IMR-90 (cell line): ENCODE data around the gene RFTN1. TPM values are rescaled to one million over a fixed set of nuclear protein-coding genes. Genes with fewer than 3 reads are reported as not detected.

Source experiments
- ATAC-seq: fragments of 200-7000 bp; cut with Tn5 transposase; 2 replicates; pipeline ENCODE4 v1.9.1; 2020; ENCODE audit warnings: low read depth, mild to moderate bottlenecking, moderate library complexity
- BruUV-seq: library from RNA; stranded (reverse); fragments of 400-500 nt; replicated peaks from 2 replicates; lab custom pipeline; 2021; lab: Mats Ljungman, UMichigan
- CTCF ChIA-PET: fragments of 300-600 bp; formaldehyde crosslinking; extraction: SDS; loops from one replicate; lab custom pipeline; 2021; ENCODE audit warnings: antibody characterized with exemption; lab: Yijun Ruan, JAX
- POLR2A ChIA-PET: fragments of 300-600 bp; sonication (Branson Sonifier 250); formaldehyde crosslinking; loops from one replicate; lab custom pipeline; 2022; ENCODE audit warnings: antibody characterized with exemption; ENCODE audit not compliant: unreplicated experiment; lab: Charles Lee
- DNase-seq: peaks from one replicate; pipeline ENCODE4 v3.0.0; 2013
- H2AFZ ChIP-seq: replicated peaks from 2 replicates; pipeline ENCODE3; 2013; ENCODE audit warnings: low read length, mild to moderate bottlenecking; ENCODE audit not compliant: poor library complexity
- H2AK5ac ChIP-seq: 2 replicates; pipeline ENCODE4 v1.6.1; 2013; ENCODE audit warnings: low read depth, low read length, inconsistent platforms
- H2AK9ac ChIP-seq: replicated peaks from 2 replicates; pipeline ENCODE3; 2013; ENCODE audit warnings: mild to moderate bottlenecking, low read depth, low read length, moderate library complexity; ENCODE audit not compliant: poor library complexity
- H2BK120ac ChIP-seq: 2 replicates; pipeline ENCODE4 v1.6.1; 2013; ENCODE audit warnings: low read depth, low read length, inconsistent platforms
- H2BK15ac ChIP-seq: 3 replicates; pipeline ENCODE4 v1.6.1; 2013; ENCODE audit warnings: low read depth, low read length, inconsistent platforms
- H2BK20ac ChIP-seq: 2 replicates; pipeline ENCODE4 v1.6.1; 2013; ENCODE audit warnings: low read depth, mild to moderate bottlenecking, inconsistent platforms, low read length, moderate library complexity
- H2BK5ac ChIP-seq: 2 replicates; pipeline ENCODE4 v1.6.1; 2013; ENCODE audit warnings: mild to moderate bottlenecking, low read depth, low read length, inconsistent platforms; ENCODE audit not compliant: poor library complexity, severe bottlenecking
- H3K14ac ChIP-seq: replicated peaks from 2 replicates; pipeline ENCODE4 v1.6.1; 2013; ENCODE audit warnings: low read depth, low read length, inconsistent platforms
- H3K18ac ChIP-seq: 2 replicates; pipeline ENCODE4 v1.6.1; 2013; ENCODE audit warnings: low read depth, low read length, control low read depth
- H3K23ac ChIP-seq: 2 replicates; pipeline ENCODE4 v1.6.1; 2013; ENCODE audit warnings: low read depth, low read length, inconsistent platforms
- H3K27ac ChIP-seq: 2 replicates; pipeline ENCODE4 v1.5.1; 2013; ENCODE audit warnings: mild to moderate bottlenecking, control low read depth, low read length; ENCODE audit not compliant: insufficient read depth
- H3K27me3 ChIP-seq: 2 replicates; pipeline ENCODE4 v1.6.1; 2013; ENCODE audit warnings: low read length; ENCODE audit not compliant: control insufficient read depth, insufficient read depth
- H3K36me3 ChIP-seq: 2 replicates; pipeline ENCODE4 v1.6.1; 2013; ENCODE audit warnings: low read length, mixed read lengths; ENCODE audit not compliant: control insufficient read depth, insufficient read depth
- H3K4ac ChIP-seq: 2 replicates; pipeline ENCODE4 v1.6.1; 2013; ENCODE audit warnings: low read depth, low read length, inconsistent platforms
- H3K4me1 ChIP-seq: 2 replicates; pipeline ENCODE4 v1.6.1; 2013; ENCODE audit warnings: low read length, mixed read lengths; ENCODE audit not compliant: control insufficient read depth, insufficient read depth
- H3K4me2 ChIP-seq: 2 replicates; pipeline ENCODE4 v1.6.1; 2013; ENCODE audit warnings: low read depth, mild to moderate bottlenecking, control low read depth, low read length, moderate library complexity
- H3K4me3 ChIP-seq: 2 replicates; pipeline ENCODE4 v1.5.1; 2013; ENCODE audit warnings: low read depth, mild to moderate bottlenecking, control low read depth, low read length, moderate library complexity; ENCODE audit not compliant: insufficient read depth
- H3K56ac ChIP-seq: 2 replicates; pipeline ENCODE4 v1.6.1; 2013; ENCODE audit warnings: low read length, inconsistent platforms; ENCODE audit not compliant: insufficient read depth; ENCODE audit errors: extremely low read depth
- H3K79me1 ChIP-seq, 2 experiments: 2 replicates each; pipeline ENCODE4 v1.6.1; 2013; ENCODE audit warnings: low read length in 2 of 2, inconsistent platforms in 1 of 2, low read depth in 1 of 2
- H3K9ac ChIP-seq: 2 replicates; pipeline ENCODE4 v1.6.1; 2013; ENCODE audit warnings: low read depth, low read length, control low read depth
- H3K9me1 ChIP-seq: 2 replicates; pipeline ENCODE4 v1.6.1; 2013; ENCODE audit warnings: low read length, inconsistent platforms; ENCODE audit not compliant: insufficient read depth
- H3K9me3 ChIP-seq: 2 replicates; pipeline ENCODE4 v1.6.1; 2013; ENCODE audit warnings: low read length; ENCODE audit not compliant: control insufficient read depth, insufficient read depth
- H4K20me1 ChIP-seq: 2 replicates; pipeline ENCODE4 v1.6.1; 2013; ENCODE audit warnings: low read length, inconsistent platforms; ENCODE audit not compliant: insufficient read depth
- H4K5ac ChIP-seq: 2 replicates; pipeline ENCODE4 v1.6.1; 2013; ENCODE audit warnings: mild to moderate bottlenecking, low read depth, low read length, control low read depth
- H4K8ac ChIP-seq, 2 experiments: 2 replicates each; pipeline ENCODE4 v1.6.1; 2013; ENCODE audit warnings: low read depth in 2 of 2, low read length in 2 of 2, control low read depth in 1 of 2, inconsistent platforms in 1 of 2
- H4K91ac ChIP-seq: 2 replicates; pipeline ENCODE4 v1.6.1; 2013; ENCODE audit warnings: low read depth, low read length, inconsistent platforms; ENCODE audit not compliant: insufficient read depth
- BHLHE40 ChIP-seq: fragments of 150-350 bp; IDR thresholded peaks from 2 replicates; pipeline ENCODE4 v1.6.1; 2016; ENCODE audit warnings: mild to moderate bottlenecking, low read depth, low read length
- CEBPB ChIP-seq: IDR thresholded peaks from 2 replicates; pipeline ENCODE4 v1.6.1; 2012; ENCODE audit warnings: low read depth, low read length, improper control_type of control experiment
- CHD1 ChIP-seq: IDR thresholded peaks from 2 replicates; pipeline ENCODE4 v1.6.1; 2012; ENCODE audit warnings: low read depth, low read length, improper control_type of control experiment
- FOS ChIP-seq: fragments of 150-350 bp; IDR thresholded peaks from 2 replicates; pipeline ENCODE4 v1.6.1; 2016; ENCODE audit warnings: low read depth, low read length
- MAZ ChIP-seq: IDR thresholded peaks from 2 replicates; pipeline ENCODE4 v1.6.1; 2012; ENCODE audit warnings: low read depth, mild to moderate bottlenecking, low read length, improper control_type of control experiment, moderate library complexity, borderline replicate concordance
- MXI1 ChIP-seq: IDR thresholded peaks from 2 replicates; pipeline ENCODE4 v1.6.1; 2012; ENCODE audit warnings: low read depth, mild to moderate bottlenecking, low read length, moderate library complexity, borderline replicate concordance
- NFE2L2 ChIP-seq: fragments of 150-350 bp; IDR thresholded peaks from 2 replicates; pipeline ENCODE4 v1.6.1; 2016; ENCODE audit warnings: low read depth, mild to moderate bottlenecking, low read length
- POLR2A ChIP-seq: IDR thresholded peaks from 2 replicates; pipeline ENCODE4 v1.6.1; 2012; ENCODE audit warnings: mild to moderate bottlenecking, low read depth, low read length
- RCOR1 ChIP-seq: IDR thresholded peaks from 2 replicates; pipeline ENCODE4 v1.6.1; 2012; ENCODE audit warnings: mild to moderate bottlenecking, low read length, improper control_type of control experiment; ENCODE audit not compliant: insufficient replicate concordance
- RFX5 ChIP-seq: IDR thresholded peaks from 2 replicates; pipeline ENCODE4 v1.8.0; 2012; ENCODE audit warnings: low read depth, mild to moderate bottlenecking, low read length, moderate library complexity
- SMC3 ChIP-seq: fragments of 150-350 bp; IDR thresholded peaks from 2 replicates; pipeline ENCODE4 v1.6.1; 2016; ENCODE audit warnings: low read depth, mild to moderate bottlenecking, antibody characterized with exemption, low read length, moderate library complexity
- WGBS, 2 experiments: methylation state at CpG; one replicate each; pipeline versions ENCODE4 v1.1.5 to v1.1.7; 2013; ENCODE audit warnings: missing lambda C conversion rate in 2 of 2; ENCODE audit not compliant: insufficient read length in 1 of 2; ENCODE audit errors: extremely low coverage in 2 of 2; 5-methylcytosine and 5-hydroxymethylcytosine counted together
- dilution Hi-C: fragments of 300-500 bp; cut with HindIII; formaldehyde crosslinking; loops from one replicate; pipeline ENCODE4 v1.14.3; 2018; ENCODE audit warnings: low sequenced_read_pairs; ENCODE audit not compliant: unreplicated experiment
- in situ Hi-C: fragments of 300-500 bp; cut with MboI; formaldehyde crosslinking; loops from 3 replicates; pipeline ENCODE4 v1.14.3; 2019; ENCODE audit warnings: low sequenced_read_pairs, inconsistent platforms, mixed read lengths
- intact Hi-C: fragments of 100-400 bp; cut with micrococcal nuclease; formaldehyde crosslinking; loops from 2 replicates; pipeline ENCODE4 v1.10.0; 2022
- polyA plus RNA-seq, 3 experiments: library from polyadenylated mRNA; depleted of rRNA; stranded (reverse); fragments of >200 nt; gene quantifications; 2 replicates each; pipeline ENCODE4 v1.2.3, GENCODE V29; 2012; ENCODE audit warnings: low replicate concordance in 1 of 3
- total RNA-seq: library from RNA; depleted of rRNA; stranded (reverse); fragments of >200 nt; gene quantifications from 2 replicates; pipeline ENCODE4 v1.2.3, GENCODE V29; 2012
- TF ChIP-seq, protein P1 (sequence below): conservative IDR thresholded peaks from 2 replicates; pipeline ENCODE4 v1.5.1; 2012; ENCODE audit warnings: mild to moderate bottlenecking, low read depth, low read length, improper control_type of control experiment
- TF ChIP-seq, protein P2 (sequence below): fragments of 150-350 bp; IDR thresholded peaks from 2 replicates; pipeline ENCODE4 v1.6.1; 2017; ENCODE audit warnings: mild to moderate bottlenecking, antibody characterized with exemption, low read length, low read depth
- TF ChIP-seq, protein P3 (sequence below): fragments of 150-350 bp; IDR thresholded peaks from 2 replicates; pipeline ENCODE4 v1.6.1; 2016; ENCODE audit warnings: low read depth, mild to moderate bottlenecking, low read length, moderate library complexity, borderline replicate concordance

The RFTN1 gene
- total and polyA plus RNA-seq, 2 of the 4 experiments (the other 2 are of a cell fraction) = 45.0 to 52.0 TPM

DNA sequence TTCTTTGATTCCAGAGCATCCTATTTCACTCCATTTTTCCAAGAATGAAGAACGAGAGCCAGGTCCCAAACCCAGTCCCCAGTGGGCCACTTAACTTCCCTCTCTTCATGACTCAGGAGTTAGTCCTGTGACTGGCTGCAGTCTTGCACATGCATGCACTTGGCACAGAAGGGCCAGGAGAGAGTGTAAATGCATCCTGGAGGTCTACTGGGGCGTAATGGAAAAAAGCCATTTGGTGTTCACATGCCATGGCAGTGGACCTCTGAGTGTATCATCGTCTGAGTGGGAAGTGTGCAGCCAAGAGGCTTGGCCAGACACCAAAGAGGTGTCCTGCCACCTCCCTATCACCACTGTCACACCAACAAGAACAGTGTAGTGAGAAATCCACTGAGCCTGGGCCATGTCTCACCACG lies 15.1 kb upstream of the RFTN1 start:
- in situ Hi-C loops (loop anchor here (25.0 kb wide), 1 partner anchor 691 kb away; no protein-coding TSS in a partner anchor), intact Hi-C loops (no loop called here), dilution Hi-C loops (loop anchor here (25.0 kb wide), 1 partner anchor 241 kb away; no protein-coding TSS in a partner anchor)
- DNase-seq = no peak
- Histone ChIP-seq H2BK5ac (no peak overlapping the region), H2BK15ac (no peak overlapping the region), H4K20me1 (no peaks in the 10 kb centered on the region; the same call in 1 of the 2 replicates), H2AFZ (no peak overlapping the region), H3K9ac (no peak overlapping the region), H2BK120ac (no peak overlapping the region), H3K79me1 (no peaks in the 10 kb centered on the region), H3K14ac (no peak overlapping the region), H2AK9ac (no peak overlapping the region), H3K56ac (no peak overlapping the region), H3K36me3 (no peaks in the 10 kb centered on the region), H3K9me3 (peaks cover 10% of the 10 kb centered on the region), H2BK20ac (no peak overlapping the region), H4K8ac (no peak overlapping the region), H4K5ac (no peak overlapping the region), H3K4me3 (no peak overlapping the region), H4K91ac (no peak overlapping the region), H3K4ac (no peak overlapping the region), H2AK5ac (no peak overlapping the region), H3K4me1 (no peaks in the 10 kb centered on the region; the same call in 1 of the 2 replicates), H3K9me1 (no peaks in the 10 kb centered on the region), H3K23ac (no peak overlapping the region), H3K18ac (no peak overlapping the region), H3K27me3 (peaks cover 35% of the 10 kb centered on the region), H3K4me2 (no peak overlapping the region), H3K27ac (no peak overlapping the region)
- WGBS, 2 experiments = no CpG with 5 or more reads among the region's 4 CpGs
- no TSS peak for BruUV-seq
- ChIA-PET CTCF (interaction anchor here (1.5 kb wide), 1 partner anchor 238 kb away, joined by 5 read pairs; no protein-coding TSS in a partner anchor), POLR2A (no interaction called here)
- no peak for TF ChIP-seq POLR2A
- no peak for TF ChIP-seq RFX5
- no peak for TF ChIP-seq CEBPB
- no peak for TF ChIP-seq SMC3
- no peak for TF ChIP-seq MAZ
- TF ChIP-seq BHLHE40 = no peak
- TF ChIP-seq, protein P1, sequence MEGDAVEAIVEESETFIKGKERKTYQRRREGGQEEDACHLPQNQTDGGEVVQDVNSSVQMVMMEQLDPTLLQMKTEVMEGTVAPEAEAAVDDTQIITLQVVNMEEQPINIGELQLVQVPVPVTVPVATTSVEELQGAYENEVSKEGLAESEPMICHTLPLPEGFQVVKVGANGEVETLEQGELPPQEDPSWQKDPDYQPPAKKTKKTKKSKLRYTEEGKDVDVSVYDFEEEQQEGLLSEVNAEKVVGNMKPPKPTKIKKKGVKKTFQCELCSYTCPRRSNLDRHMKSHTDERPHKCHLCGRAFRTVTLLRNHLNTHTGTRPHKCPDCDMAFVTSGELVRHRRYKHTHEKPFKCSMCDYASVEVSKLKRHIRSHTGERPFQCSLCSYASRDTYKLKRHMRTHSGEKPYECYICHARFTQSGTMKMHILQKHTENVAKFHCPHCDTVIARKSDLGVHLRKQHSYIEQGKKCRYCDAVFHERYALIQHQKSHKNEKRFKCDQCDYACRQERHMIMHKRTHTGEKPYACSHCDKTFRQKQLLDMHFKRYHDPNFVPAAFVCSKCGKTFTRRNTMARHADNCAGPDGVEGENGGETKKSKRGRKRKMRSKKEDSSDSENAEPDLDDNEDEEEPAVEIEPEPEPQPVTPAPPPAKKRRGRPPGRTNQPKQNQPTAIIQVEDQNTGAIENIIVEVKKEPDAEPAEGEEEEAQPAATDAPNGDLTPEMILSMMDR = no peak
- TF ChIP-seq NFE2L2 = no peak
- no peak for TF ChIP-seq MXI1
- TF ChIP-seq, protein P2, sequence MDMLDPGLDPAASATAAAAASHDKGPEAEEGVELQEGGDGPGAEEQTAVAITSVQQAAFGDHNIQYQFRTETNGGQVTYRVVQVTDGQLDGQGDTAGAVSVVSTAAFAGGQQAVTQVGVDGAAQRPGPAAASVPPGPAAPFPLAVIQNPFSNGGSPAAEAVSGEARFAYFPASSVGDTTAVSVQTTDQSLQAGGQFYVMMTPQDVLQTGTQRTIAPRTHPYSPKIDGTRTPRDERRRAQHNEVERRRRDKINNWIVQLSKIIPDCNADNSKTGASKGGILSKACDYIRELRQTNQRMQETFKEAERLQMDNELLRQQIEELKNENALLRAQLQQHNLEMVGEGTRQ = no peak
- TF ChIP-seq CHD1 = no peak
- TF ChIP-seq, protein P3, sequence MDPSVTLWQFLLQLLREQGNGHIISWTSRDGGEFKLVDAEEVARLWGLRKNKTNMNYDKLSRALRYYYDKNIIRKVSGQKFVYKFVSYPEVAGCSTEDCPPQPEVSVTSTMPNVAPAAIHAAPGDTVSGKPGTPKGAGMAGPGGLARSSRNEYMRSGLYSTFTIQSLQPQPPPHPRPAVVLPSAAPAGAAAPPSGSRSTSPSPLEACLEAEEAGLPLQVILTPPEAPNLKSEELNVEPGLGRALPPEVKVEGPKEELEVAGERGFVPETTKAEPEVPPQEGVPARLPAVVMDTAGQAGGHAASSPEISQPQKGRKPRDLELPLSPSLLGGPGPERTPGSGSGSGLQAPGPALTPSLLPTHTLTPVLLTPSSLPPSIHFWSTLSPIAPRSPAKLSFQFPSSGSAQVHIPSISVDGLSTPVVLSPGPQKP = no peak
- no peak for TF ChIP-seq FOS
- no peak for TF ChIP-seq RCOR1
- no peak for ATAC-seq
